GM12878 (cell line): ENCODE results near the gene MYB. TPM values are rescaled to one million over a fixed set of nuclear protein-coding genes. Genes with fewer than 3 reads are reported as not detected.

Experiments used
- ATAC-seq: fragments of 200-7000 bp; cut with Tn5 transposase; 3 replicates; pipeline ENCODE4 v1.9.1; 2020; ENCODE audit warnings: mild to moderate bottlenecking, moderate library complexity
- BruUV-seq: library from RNA; stranded (reverse); fragments of 400-500 nt; replicated peaks from 2 replicates; lab custom pipeline; 2021; lab: Mats Ljungman, UMichigan
- CTCF ChIA-PET: fragments of 300-600 bp; sonication (Branson Sonifier 250); formaldehyde crosslinking; extraction: SDS; loops from one replicate; lab custom pipeline; 2021; ENCODE audit warnings: inconsistent platforms; lab: Yijun Ruan, JAX
- POLR2A ChIA-PET: fragments of 350-600 bp; formaldehyde crosslinking; extraction: SDS; loops from one replicate; lab custom pipeline; 2021; ENCODE audit warnings: inconsistent platforms; lab: Charles Lee
- RAD21 ChIA-PET: fragments of 300-600 bp; sonication (Branson Sonifier 250); formaldehyde crosslinking; loops from one replicate; lab custom pipeline; 2023; ENCODE audit warnings: antibody characterized with exemption; ENCODE audit not compliant: unreplicated experiment; lab: Charles Lee
- SMC1A ChIA-PET: fragments of 300-600 bp; sonication (Branson Sonifier 250); formaldehyde crosslinking; loops from one replicate; lab custom pipeline; 2023; ENCODE audit not compliant: unreplicated experiment, uncharacterized antibody; lab: Charles Lee
- DNase-seq: peaks from one replicate; pipeline ENCODE4 v3.0.0-alpha.2; 2011; ENCODE audit warnings: low read depth, low spot score
- FAIRE-seq: peaks from 3 replicates; lab custom pipeline; 2011; peaks lifted over from hg19 to GRCh38; lab: Jason Lieb, UNC
- H2AFZ ChIP-seq: 2 replicates; pipeline ENCODE4 v1.6.0; 2011; ENCODE audit warnings: low read depth, low read length, control low read depth; ENCODE audit not compliant: control insufficient read depth
- H3K27ac ChIP-seq: 2 replicates; pipeline ENCODE4 v1.5.1; 2011; ENCODE audit warnings: control low read depth; ENCODE audit not compliant: control insufficient read depth, insufficient read depth
- H3K27me3 ChIP-seq, 2 experiments: replicated peaks in 1 of 2; 2 replicates each; pipeline versions ENCODE4 v1.6.0 to v1.6.1; 2011; ENCODE audit warnings: low read length in 1 of 2; ENCODE audit not compliant: control insufficient read depth in 2 of 2, insufficient read depth in 2 of 2
- H3K36me3 ChIP-seq, 2 experiments: 2 replicates each; pipeline ENCODE4 v1.5.1; 2011; ENCODE audit warnings: low read length in 1 of 2; ENCODE audit not compliant: control insufficient read depth in 2 of 2, insufficient read depth in 2 of 2
- H3K4me1 ChIP-seq: 2 replicates; pipeline ENCODE4 v1.6.1; 2011; ENCODE audit warnings: mild to moderate bottlenecking, low read length, moderate library complexity, mixed read lengths; ENCODE audit not compliant: control insufficient read depth, insufficient read depth
- H3K4me2 ChIP-seq: 2 replicates; pipeline ENCODE4 v1.6.0; 2011; ENCODE audit warnings: control low read depth; ENCODE audit not compliant: control insufficient read depth, insufficient read depth
- H3K4me3 ChIP-seq: fragments of 200-600 bp; sonication (generic); 2 replicates; pipeline ENCODE4 v1.5.1; 2016
- H3K79me2 ChIP-seq: 2 replicates; pipeline ENCODE4 v1.6.0; 2011; ENCODE audit warnings: low read length; ENCODE audit not compliant: control insufficient read depth, insufficient read depth
- H3K9ac ChIP-seq: 2 replicates; pipeline ENCODE4 v1.8.0; 2011; ENCODE audit warnings: low read length, control low read depth, mixed read lengths; ENCODE audit not compliant: control insufficient read depth, insufficient read depth
- H3K9me3 ChIP-seq: replicated peaks from 3 replicates; pipeline ENCODE4 v1.5.1; 2011; ENCODE audit warnings: mild to moderate bottlenecking, low read length; ENCODE audit not compliant: control insufficient read depth, insufficient read depth
- H4K20me1 ChIP-seq: 2 replicates; pipeline ENCODE4 v1.6.0; 2011; ENCODE audit not compliant: control insufficient read depth, insufficient read depth
- ASH2L ChIP-seq: fragments of 300-600, 200-600 bp; sonication (generic); IDR thresholded peaks from 2 replicates; pipeline ENCODE4 v1.6.1; 2017; ENCODE audit warnings: low read depth, mild to moderate bottlenecking, borderline replicate concordance
- BACH1 ChIP-seq: fragments of 450-650 bp; IDR thresholded peaks from 2 replicates; pipeline ENCODE4 v1.6.1; 2017; ENCODE audit warnings: mild to moderate bottlenecking, borderline replicate concordance
- SUZ12 ChIP-seq: fragments of 200-600 bp; sonication (generic); IDR thresholded peaks from one replicate; pipeline ENCODE4 v1.6.1; 2018; ENCODE audit warnings: antibody characterized with exemption, mild to moderate bottlenecking; ENCODE audit not compliant: unreplicated experiment
- ZSCAN29 ChIP-seq: fragments of 450-650 bp; IDR thresholded peaks from 2 replicates; pipeline ENCODE4 v1.6.1; 2017; ENCODE audit warnings: mild to moderate bottlenecking, moderate library complexity
- WGBS: methylation state at CpG from one replicate; pipeline ENCODE4 v1.1.6; 2016; ENCODE audit warnings: low lambda C conversion rate; ENCODE audit not compliant: insufficient replicate concordance, insufficient coverage; ENCODE audit errors: missing lambda C conversion rate; 5-methylcytosine and 5-hydroxymethylcytosine counted together
- in situ Hi-C: fragments of 300-500 bp; cut with MboI; formaldehyde crosslinking; loops from 9 replicates; pipeline ENCODE4 v1.14.3; 2018; ENCODE audit warnings: mixed read lengths
- intact Hi-C: fragments of 100-400 bp; cut with micrococcal nuclease; formaldehyde crosslinking; loops from one replicate; pipeline ENCODE4 v1.14.2; 2022; ENCODE audit not compliant: unreplicated experiment
- polyA plus RNA-seq, 11 experiments: library from polyadenylated mRNA; depleted of rRNA in 4 of 11; unstranded in 6 of 11; stranded (reverse) in 5 of 11; fragments of >200 nt; fragmentation: Nextera tagmentation in 4 of 11; fragmentation: Illumina TruSeq in 1 of 11; extraction: Ambion mirVana in 4 of 11; extraction: Trizol in 1 of 11; gene quantifications; 1 replicate in 1 of 11; 2 replicates in 10 of 11; pipeline versions ENCODE4 v1.2.1 to v1.2.3, GENCODE V29; 2011 to 2016; ENCODE audit warnings: inconsistent platforms in 2 of 11, missing spikeins in 2 of 11, low read depth in 1 of 11
- total RNA-seq, 4 experiments: library from RNA; depleted of rRNA in 3 of 4; stranded (reverse); fragments of >200 nt in 3 of 4; fragmentation: Illumina TruSeq in 1 of 4; extraction: Trizol in 1 of 4; gene quantifications; 2 replicates each; pipeline versions ENCODE4 v1.2.1 to v1.2.3, GENCODE V29; 2013 to 2021
- TF ChIP-seq, protein P1 (sequence below): IDR thresholded peaks from 2 replicates; pipeline ENCODE4 v1.6.1; 2011; ENCODE audit warnings: mild to moderate bottlenecking, low read depth, low read length, moderate library complexity; ENCODE audit not compliant: insufficient replicate concordance

Gene MYB
- total and polyA plus RNA-seq, 10 of the 15 experiments (the other 5 are each of a cell fraction or from before 2014, with no cell fraction given), result 7.0 to 29.8 (median 21.5) TPM

DNA sequence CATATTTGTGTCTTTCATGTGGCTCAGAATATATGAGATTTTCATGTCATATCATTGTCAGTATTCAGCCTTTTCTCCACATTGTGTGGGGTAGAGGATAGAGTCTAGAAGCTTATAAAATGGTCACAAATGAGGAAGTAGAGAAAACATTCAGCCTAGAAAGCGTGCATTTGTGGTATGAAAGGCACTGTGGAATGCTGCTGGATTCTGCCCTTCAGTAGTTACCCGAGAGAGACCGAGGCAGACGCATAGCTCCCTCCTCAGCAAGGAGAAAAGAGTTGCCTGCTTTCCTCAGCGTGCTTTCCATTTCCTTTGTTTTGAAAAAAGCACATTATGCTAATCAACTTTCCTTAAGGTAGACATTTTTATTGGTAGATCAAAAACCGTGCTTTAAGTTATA, 28.7 kb downstream of the MYB start:
- Histone ChIP-seq H3K79me2 (no peaks in the 10 kb centered on the region), H3K4me2 (no peak overlapping the region), H3K27me3 (no peaks in the 10 kb centered on the region), H3K9ac (no peak overlapping the region), H2AFZ (no peak overlapping the region), H3K36me3 (peaks cover 0 to 13% of the 10 kb centered on the region in 2 experiments; a peak in 3 of 4 replicates), H3K4me1 (no peaks in the 10 kb centered on the region; the same call in 1 of the 2 replicates), H4K20me1 (no peaks in the 10 kb centered on the region), H3K27ac (no peak overlapping the region), H3K4me3 (no peak overlapping the region), H3K9me3 (no peaks in the 10 kb centered on the region)
- DNase-seq (no peak), ATAC-seq (no peak; the same call in 2 of the 3 replicates), FAIRE-seq (no peak)
- WGBS, result 90% methylated on average over 6 of the region's 6 CpGs
- intact Hi-C loops, result no loop called here
- ChIA-PET RAD21 (interaction anchor here (0.7 to 1.0 kb wide), 2 partner anchors 113 to 214 kb away, joined by 3 read pairs; no protein-coding TSS in a partner anchor), POLR2A (no interaction called here), CTCF (interaction anchor here (0.9 to 1.2 kb wide), 2 partner anchors 13 to 213 kb away, joined by 3 to 4 read pairs; no protein-coding TSS in a partner anchor), SMC1A (interaction anchor here (0.5 to 1.7 kb wide), 4 partner anchors 9 to 27 kb away, joined by 3 to 6 read pairs (median 4); no protein-coding TSS in a partner anchor)
- in situ Hi-C loops, result no loop called here
- no TSS peak for BruUV-seq
- TF ChIP-seq ASH2L (no peak), BACH1 (no peak), ZSCAN29 (no peak)

DNA sequence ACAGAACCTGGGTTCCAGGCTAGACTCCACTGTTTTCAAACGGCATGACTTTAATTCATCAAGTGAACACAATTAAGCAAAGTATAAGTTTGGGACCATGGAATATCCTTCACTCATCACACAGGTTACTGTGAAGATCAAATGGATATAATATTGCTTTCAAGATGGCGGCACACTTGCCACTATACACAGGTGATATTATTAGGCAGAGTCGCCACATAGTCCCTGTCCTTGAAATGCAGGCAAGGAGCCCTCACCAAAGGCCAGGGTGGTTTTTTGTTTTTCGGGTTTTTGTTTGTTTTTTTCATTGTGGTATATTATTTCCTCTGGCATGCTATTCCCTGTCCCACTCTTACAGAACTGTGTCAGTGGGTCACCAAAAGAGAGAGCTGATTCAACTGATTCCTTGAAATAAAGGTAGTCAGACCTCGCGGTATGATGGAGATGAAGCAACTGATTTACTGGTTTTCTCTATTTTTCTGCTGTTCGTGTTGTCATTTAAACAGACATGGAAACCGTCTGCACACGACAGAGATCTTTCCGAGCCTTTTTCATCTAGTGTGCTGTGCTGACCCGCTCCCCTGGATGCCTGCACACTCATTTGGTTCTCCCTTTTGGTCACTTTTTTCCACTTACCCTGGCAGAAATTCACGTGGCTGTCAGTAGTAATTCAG, 29.7 kb downstream of the MYB start:
- no peaks in the 10 kb centered on the region for H3K79me2 ChIP-seq
- ChIA-PET SMC1A (interaction anchor here (1.0 to 1.3 kb wide), 2 partner anchors 23 to 202 kb away, joined by 3 read pairs; no protein-coding TSS in a partner anchor), CTCF (interaction anchor here (1.0 kb wide), 1 partner anchor 212 kb away, joined by 3 read pairs; no protein-coding TSS in a partner anchor), POLR2A (interaction anchor here (1.1 kb wide), 1 partner anchor 10 kb away, joined by 3 read pairs; no protein-coding TSS in a partner anchor), RAD21 (no interaction called here)
- no peak for DNase-seq
- in situ Hi-C loops, result no loop called here
- WGBS, result 86% methylated on average over 12 of the region's 12 CpGs
- no peaks in the 10 kb centered on the region for H4K20me1 ChIP-seq
- TF ChIP-seq, protein P1, sequence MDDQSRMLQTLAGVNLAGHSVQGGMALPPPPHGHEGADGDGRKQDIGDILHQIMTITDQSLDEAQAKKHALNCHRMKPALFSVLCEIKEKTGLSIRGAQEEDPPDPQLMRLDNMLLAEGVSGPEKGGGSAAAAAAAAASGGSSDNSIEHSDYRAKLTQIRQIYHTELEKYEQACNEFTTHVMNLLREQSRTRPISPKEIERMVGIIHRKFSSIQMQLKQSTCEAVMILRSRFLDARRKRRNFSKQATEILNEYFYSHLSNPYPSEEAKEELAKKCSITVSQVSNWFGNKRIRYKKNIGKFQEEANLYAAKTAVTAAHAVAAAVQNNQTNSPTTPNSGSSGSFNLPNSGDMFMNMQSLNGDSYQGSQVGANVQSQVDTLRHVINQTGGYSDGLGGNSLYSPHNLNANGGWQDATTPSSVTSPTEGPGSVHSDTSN, result no peak
- TF ChIP-seq SUZ12, result no peak
- no peak overlapping the region for H3K27ac ChIP-seq
- no peak overlapping the region for H2AFZ ChIP-seq
- no TSS peak for BruUV-seq
- no peak overlapping the region for H3K4me2 ChIP-seq
- ATAC-seq, result no peak
- FAIRE-seq, result no peak
- peaks cover 0 to 21% of the 10 kb centered on the region in 2 experiments; a peak in 3 of 4 replicates for H3K36me3 ChIP-seq
- intact Hi-C loops, result no loop called here
- no peaks in the 10 kb centered on the region for H3K9me3 ChIP-seq
- no peak overlapping the region for H3K4me3 ChIP-seq
- H3K4me1 ChIP-seq, result no peaks in the 10 kb centered on the region; the same call in 1 of the 2 replicates
- H3K27me3 ChIP-seq, result no peaks in the 10 kb centered on the region
- H3K9ac ChIP-seq, result no peak overlapping the region
